Measurements from ENCODE around the gene APRT. TPM values are rescaled to one million over a fixed set of nuclear protein-coding genes. Genes with fewer than 3 reads are reported as not detected.

APRT gene
- total and polyA plus RNA-seq, 9 of the 15 experiments (the other 6 are each of a cell fraction or from before 2014, with no cell fraction given): 41.7 to 409 (median 146) TPM

- TF ChIP-seq CUX1 (CRISPR knock-in tag; IDR thresholded peaks at IDR 0.05) (no peak), RB1 (IDR thresholded peaks at IDR 0.05; ENCODE audit: low read depth) (no peak), SNAPC5 (CRISPR knock-in tag; IDR thresholded peaks at IDR 0.05) (no peak), CREB1 (IDR thresholded peaks at IDR 0.05) (no peak), CREB1 (CRISPR knock-in tag; IDR thresholded peaks at IDR 0.05) (no peak), MXI1 (IDR thresholded peaks at IDR 0.05; ENCODE audit: low read depth, low read length) (no peak), CCAR2 (IDR thresholded peaks at IDR 0.05; ENCODE audit: low read depth, low read length) (no peak), ZNF232 (CRISPR knock-in tag; IDR thresholded peaks at IDR 0.05) (no peak), NR3C1 (CRISPR knock-in tag; IDR thresholded peaks at IDR 0.05) (no peak), ZNF586 (CRISPR knock-in tag; conservative IDR thresholded peaks at IDR 0.05) (no peak), GTF2B (IDR thresholded peaks at IDR 0.05; ENCODE audit: extremely low read depth, insufficient read length) (no peak), ZFP36 (IDR thresholded peaks at IDR 0.05; ENCODE audit: low read depth, low read length, partially characterized antibody) (no peak), ERF (CRISPR knock-in tag; IDR thresholded peaks at IDR 0.05) (no peak), CXXC5 (CRISPR knock-in tag; IDR thresholded peaks at IDR 0.05) (no peak), PTTG1 (tag; IDR thresholded peaks at IDR 0.05; ENCODE audit: low read depth) (no peak), POLR2B (IDR thresholded peaks at IDR 0.05; ENCODE audit: low read depth, partially characterized antibody) (no peak), MTF1 (CRISPR knock-in tag; IDR thresholded peaks at IDR 0.05; ENCODE audit: borderline replicate concordance) (no peak), NR4A1 (CRISPR knock-in tag; IDR thresholded peaks at IDR 0.05) (no peak), NR4A1 (tag; IDR thresholded peaks at IDR 0.05) (no peak), ARNT (IDR thresholded peaks at IDR 0.05) (peak in 1 of 2 experiments; percentile 69; a peak in 2 of 4 replicates), ESRRA (IDR thresholded peaks at IDR 0.05; ENCODE audit: borderline replicate concordance, low read depth) (no peak; the same call in 1 of the 2 replicates), THRB (CRISPR knock-in tag; conservative IDR thresholded peaks at IDR 0.05) (no peak), ZNF431 (CRISPR knock-in tag; IDR thresholded peaks at IDR 0.05) (no peak)
Measured at GRCh38 chr16:88812513-88813268, 963 bp upstream of the APRT start (continued).
